Fibroblast of villous mesenchyme (primary cell): ENCODE measurements around the gene SNHG17. TPM values are rescaled to one million over a fixed set of nuclear protein-coding genes. Genes with fewer than 3 reads are reported as not detected.
A peak's percentile ranks its signal among the peaks of the same experiment; 100 is the strongest.

Experiments used
- DNase-seq: peaks from one replicate; pipeline ENCODE4 v3.0.0-alpha.2; 2010; ENCODE audit warnings: low read depth
- H3K4me3 ChIP-seq: 2 replicates; pipeline ENCODE4 v1.5.1; 2011; ENCODE audit warnings: low read depth, mild to moderate bottlenecking, low read length
- CTCF ChIP-seq: IDR thresholded peaks from 2 replicates; pipeline ENCODE4 v1.5.1; 2012; ENCODE audit warnings: low read depth, mild to moderate bottlenecking, low read length; ENCODE audit not compliant: insufficient read depth
- small RNA-seq: library from RNA; depleted of rRNA; stranded (forward); fragments of <200 nt; gene quantifications from one replicate; pipeline ENCODE3, GENCODE V24; 2012
- total RNA-seq: library from RNA; depleted of rRNA; stranded (reverse); fragments of >200 nt; gene quantifications from 2 replicates; pipeline ENCODE4 v1.2.3, GENCODE V29; 2012

SNHG17 gene
- total RNA-seq, 1 donor = 8.6 TPM

GRCh38 chr20:38373898-38374297 lies 61.2 kb downstream of the SNHG17 start:
- no peak for TF ChIP-seq CTCF
- H3K4me3 ChIP-seq = no peak overlapping the region
- no peak for DNase-seq

GRCh38 chr20:38373231-38373867 lies 61.8 kb downstream of the SNHG17 start:
- TF ChIP-seq CTCF = no peak
- peak; percentile 60 for DNase-seq

GRCh38 chr20:38372806-38373205 lies 62.3 kb downstream of the SNHG17 start:
- TF ChIP-seq CTCF = no peak
- H3K4me3 ChIP-seq = no peak overlapping the region
- peak; percentile 9 for DNase-seq

More at GRCh38 chr20:38373231-38373867, 61.8 kb downstream of the SNHG17 start:
- no peak overlapping the region for H3K4me3 ChIP-seq

Small RNAs within 50 kb of the gene (small RNA-seq; reads per million reads assigned to genes)
- not detected for gene RF00056
- gene SNORA60 = 23.2 reads per million, percentile 94 among the genes with 10 or more reads in this experiment
- 1,415 reads per million, percentile 99 among the genes with 10 or more reads in this experiment for gene SNORA71A
- gene SNORA71B = 2,433 reads per million, percentile 99 among the genes with 10 or more reads in this experiment
- 10.9 reads per million, percentile 90 among the genes with 10 or more reads in this experiment for gene SNORA71C
- gene SNORA71D = 28,322 reads per million, percentile 100 among the genes with 10 or more reads in this experiment
- gene SNORA71E = not detected

Other genes starting within 250 kb of the SNHG17 start
- 0.64 and 1.3 TPM in 2 replicates for gene KIAA1755, start 174.6 kb downstream of the SNHG17 start, total RNA-seq
- gene BPI, start 131.2 kb downstream of the SNHG17 start, total RNA-seq = not detected in 2 replicates
- gene LBP, start 88.8 kb downstream of the SNHG17 start, total RNA-seq = not detected in 2 replicates
- 38.3 and 45.8 TPM in 2 replicates for gene RALGAPB, start 37.5 kb upstream of the SNHG17 start, total RNA-seq
- gene ADIG, start 145.9 kb upstream of the SNHG17 start, total RNA-seq = not detected in 2 replicates
- gene ARHGAP40, start 166.5 kb upstream of the SNHG17 start, total RNA-seq = not detected in 2 replicates